A673 (cell line): Measurements from ENCODE around the gene SNX2. TPM values are rescaled to one million over a fixed set of nuclear protein-coding genes. Genes with fewer than 3 reads are reported as not detected.

Experiments
- BruUV-seq: library from RNA; stranded (reverse); fragments of 400-500 nt; replicated peaks from 2 replicates; lab custom pipeline; 2021; lab: Mats Ljungman, UMichigan
- CTCF ChIA-PET: fragments of 300-600 bp; sonication (Branson Sonifier 250); formaldehyde crosslinking; loops from one replicate; lab custom pipeline; 2022; ENCODE audit warnings: antibody characterized with exemption; lab: Charles Lee
- POLR2A ChIA-PET: fragments of 300-600 bp; sonication (Branson Sonifier 250); formaldehyde crosslinking; loops from one replicate; lab custom pipeline; 2022; ENCODE audit warnings: antibody characterized with exemption; ENCODE audit not compliant: low non-redundant PET; lab: Charles Lee
- DNase-seq: peaks from one replicate; pipeline ENCODE4 v3.0.0-alpha.2; 2015; ENCODE audit warnings: low spot score
- H3K27ac ChIP-seq: fragments of 200-600 bp; sonication (generic); 2 replicates; pipeline ENCODE4 v1.5.1; 2016; ENCODE audit warnings: mixed run types, low read depth, mild to moderate bottlenecking, mixed read lengths, antibody characterized with exemption, low read length; ENCODE audit not compliant: poor library complexity, severe bottlenecking
- H3K27me3 ChIP-seq: fragments of 200-600 bp; sonication (generic); replicated peaks from 2 replicates; pipeline ENCODE4 v1.6.1; 2017; ENCODE audit warnings: mixed run types, low read depth, mild to moderate bottlenecking, mixed read lengths, antibody characterized with exemption, low read length; ENCODE audit not compliant: insufficient read depth, poor library complexity
- H3K36me3 ChIP-seq: fragments of 200-600 bp; sonication (generic); 2 replicates; pipeline ENCODE4 v1.6.1; 2016; ENCODE audit warnings: mixed run types, mild to moderate bottlenecking, mixed read lengths, antibody characterized with exemption, low read length; ENCODE audit not compliant: insufficient read depth, poor library complexity, severe bottlenecking
- H3K4me1 ChIP-seq: fragments of 200-600 bp; sonication (generic); 2 replicates; pipeline ENCODE4 v1.6.1; 2017; ENCODE audit warnings: mixed run types, mild to moderate bottlenecking, mixed read lengths, antibody characterized with exemption, low read length; ENCODE audit not compliant: insufficient read depth, poor library complexity, severe bottlenecking
- H3K4me3 ChIP-seq: fragments of 200-600 bp; sonication (generic); 2 replicates; pipeline ENCODE4 v1.5.1; 2016; ENCODE audit warnings: low read depth, mixed run types, mild to moderate bottlenecking, mixed read lengths, low read length; ENCODE audit not compliant: poor library complexity, severe bottlenecking
- H3K9me3 ChIP-seq: fragments of 200-600 bp; sonication (generic); 2 replicates; pipeline ENCODE4 v1.6.1; 2016; ENCODE audit warnings: mixed run types, low read depth, mild to moderate bottlenecking, mixed read lengths, antibody characterized with exemption, low read length; ENCODE audit not compliant: poor library complexity, severe bottlenecking
- CTCF ChIP-seq: fragments of 300-800, 200-600 bp; sonication (generic); conservative IDR thresholded peaks from 2 replicates; pipeline ENCODE4 v1.5.1; 2017; ENCODE audit warnings: low read depth, mild to moderate bottlenecking, antibody characterized with exemption, low read length, moderate library complexity, mixed read lengths
- EZH2 ChIP-seq: fragments of 200-600 bp; sonication (generic); IDR thresholded peaks from 2 replicates; pipeline ENCODE4 v1.6.1; 2017; ENCODE audit warnings: borderline replicate concordance, low read depth, mild to moderate bottlenecking, mixed read lengths, antibody characterized with exemption, low read length; ENCODE audit not compliant: poor library complexity, severe bottlenecking
- intact Hi-C: fragments of 100-400 bp; cut with micrococcal nuclease; formaldehyde crosslinking; loops from one replicate; pipeline ENCODE4 v1.10.0; 2022; ENCODE audit not compliant: unreplicated experiment
- total RNA-seq: library from RNA; stranded (reverse); gene quantifications from 2 replicates; pipeline ENCODE4 v1.2.3, GENCODE V29; 2021

Gene SNX2
- total RNA-seq, 1 experiment from 2014 or later, result 64.3 TPM

- POLR2A ChIA-PET, result no interaction called here
- H3K4me3 ChIP-seq, result no peak overlapping the region
- TF ChIP-seq CTCF (no peak), EZH2 (no peak)
Observed at GRCh38 chr5:122879076-122879475, 104.2 kb downstream of the SNX2 start.

More at GRCh38 chr5:122879076-122879475, 104.2 kb downstream of the SNX2 start:
- Histone ChIP-seq H3K27ac (no peak overlapping the region), H3K27me3 (no peaks in the 10 kb centered on the region), H3K4me1 (no peaks in the 10 kb centered on the region), H3K9me3 (no peaks in the 10 kb centered on the region), H3K36me3 (no peaks in the 10 kb centered on the region)
- CTCF ChIA-PET, result no interaction called here
- DNase-seq, result no peak
- intact Hi-C loops, result no loop called here
- no TSS peak for BruUV-seq

Other genes starting within 250 kb of the SNX2 start
- gene SNX24, start 70.5 kb downstream of the SNX2 start, total RNA-seq, result 11.3 and 13.6 TPM in 2 replicates